HepG2 (cell line): ENCODE data around the gene THPO. TPM values are rescaled to one million over a fixed set of nuclear protein-coding genes. Genes with fewer than 3 reads are reported as not detected.

Experiments used
- CCDC6 ChIP-seq: sonication (generic); formaldehyde crosslinking; IDR thresholded peaks from 2 replicates; pipeline ENCODE4 v1.8.1; 2022; ENCODE audit warnings: mild to moderate bottlenecking, missing genetic modification reagents, moderate library complexity
- ELF4 ChIP-seq: sonication (generic); formaldehyde crosslinking; IDR thresholded peaks from 2 replicates; pipeline ENCODE4 v1.5.0; 2020; ENCODE audit warnings: missing genetic modification reagents, mild to moderate bottlenecking, moderate library complexity, borderline replicate concordance
- GABPB1 ChIP-seq: IDR thresholded peaks from 2 replicates; pipeline ENCODE4 v1.6.1; 2016; ENCODE audit warnings: mild to moderate bottlenecking, missing genetic modification reagents, moderate library complexity, missing compliant biosample characterization
- IRF9 ChIP-seq: sonication (generic); formaldehyde crosslinking; IDR thresholded peaks from 2 replicates; pipeline ENCODE4 v1.8.0; 2022; ENCODE audit warnings: missing genetic modification reagents, mild to moderate bottlenecking, borderline replicate concordance
- KLF15 ChIP-seq: sonication (generic); formaldehyde crosslinking; IDR thresholded peaks from 2 replicates; pipeline ENCODE4 v1.8.1; 2023; ENCODE audit warnings: borderline replicate concordance, mild to moderate bottlenecking, inconsistent platforms, missing genetic modification reagents, mixed read lengths
- MTERF4 ChIP-seq: sonication (generic); formaldehyde crosslinking; IDR thresholded peaks from 2 replicates; pipeline ENCODE4 v1.8.0; 2023; ENCODE audit warnings: mild to moderate bottlenecking, missing genetic modification reagents
- NCOA1 ChIP-seq: sonication (generic); formaldehyde crosslinking; IDR thresholded peaks from 2 replicates; pipeline ENCODE4 v1.9.0; 2021; ENCODE audit warnings: missing genetic modification reagents
- NFYC ChIP-seq: IDR thresholded peaks from 2 replicates; pipeline ENCODE4 v1.6.1; 2016; ENCODE audit warnings: missing genetic modification reagents, missing compliant biosample characterization
- NRL ChIP-seq: sonication (generic); formaldehyde crosslinking; IDR thresholded peaks from 2 replicates; pipeline ENCODE4 v1.5.0; 2020; ENCODE audit warnings: missing genetic modification reagents, mild to moderate bottlenecking, moderate library complexity, borderline replicate concordance
- PHB2 ChIP-seq: fragments of 450-650 bp; IDR thresholded peaks from 2 replicates; pipeline ENCODE4 v1.6.1; 2018; ENCODE audit not compliant: partially characterized antibody
- REST ChIP-seq, 2 experiments: IDR thresholded peaks; 2 replicates each; pipeline ENCODE4 v1.6.1; 2011 to 2012; ENCODE audit warnings: low read length in 2 of 2, borderline replicate concordance in 1 of 2, low read depth in 1 of 2, mild to moderate bottlenecking in 1 of 2, moderate library complexity in 1 of 2
- SMAD3 ChIP-seq: sonication (generic); formaldehyde crosslinking; IDR thresholded peaks from 2 replicates; pipeline ENCODE4 v1.4.0; 2020; ENCODE audit warnings: missing genetic modification reagents
- TRIM22 ChIP-seq: fragments of 450-650 bp; IDR thresholded peaks from 2 replicates; pipeline ENCODE4 v1.6.1; 2017
- UBTF ChIP-seq: sonication (generic); formaldehyde crosslinking; IDR thresholded peaks from 2 replicates; pipeline ENCODE4 v1.4.0; 2020; ENCODE audit warnings: mild to moderate bottlenecking, missing genetic modification reagents
- ZBTB2 ChIP-seq: sonication (generic); formaldehyde crosslinking; IDR thresholded peaks from 2 replicates; pipeline ENCODE4 v1.8.0; 2022; ENCODE audit warnings: low read depth, missing genetic modification reagents
- ZNF253 ChIP-seq: sonication (generic); formaldehyde crosslinking; IDR thresholded peaks from 2 replicates; pipeline ENCODE4 v1.8.0; 2022; ENCODE audit warnings: mild to moderate bottlenecking, missing genetic modification reagents, borderline replicate concordance
- ZNF431 ChIP-seq: sonication (generic); formaldehyde crosslinking; IDR thresholded peaks from 2 replicates; pipeline ENCODE4 v1.9.0; 2022; ENCODE audit warnings: missing genetic modification reagents, low read depth, mild to moderate bottlenecking, borderline replicate concordance
- polyA plus RNA-seq, 8 experiments: library from polyadenylated mRNA; depleted of rRNA in 3 of 8; stranded (reverse) in 7 of 8; unstranded in 1 of 8; fragments of >200 nt; fragmentation: Illumina TruSeq in 4 of 8; extraction: Trizol in 4 of 8; gene quantifications; 2 replicates each; pipeline versions ENCODE4 v1.2.1 to v1.2.3, GENCODE V29; 2011 to 2016; ENCODE audit warnings: low read depth in 4 of 8, missing spikeins in 1 of 8, mixed read lengths in 1 of 8; ENCODE audit not compliant: insufficient read depth in 1 of 8
- total RNA-seq, 5 experiments: library from RNA; depleted of rRNA; stranded (reverse); fragments of >200 nt; fragmentation: Illumina TruSeq; extraction: Trizol; gene quantifications; 2 replicates each; pipeline ENCODE4 v1.2.3, GENCODE V29; 2016; ENCODE audit warnings: low read depth in 1 of 5

Gene THPO
- total and polyA plus RNA-seq, 2 of the 13 experiments (the other 11 are each of a cell fraction or from before 2014, with no cell fraction given), result 2.8 to 4.8 TPM

GRCh38 chr3:184377882-184378445 lies at the start of gene THPO (continued):
- TF ChIP-seq ZNF431 (CRISPR knock-in tag) (no peak), SMAD3 (peak; percentile 76), NRL (CRISPR knock-in tag) (peak; percentile 37; the same call in 1 of the 2 replicates), IRF9 (CRISPR knock-in tag) (no peak), ZBTB2 (0 out of 2 replicates have a peak, but pooled peaks have one; percentile 14), GABPB1 (CRISPR knock-in tag) (peak; percentile 96), NFYC (CRISPR knock-in tag) (peak; percentile 83), TRIM22 (no peak), CCDC6 (CRISPR knock-in tag) (peak; percentile 20; the same call in 1 of the 2 replicates), ZNF253 (CRISPR knock-in tag) (no peak), PHB2 (no peak), REST (IDR thresholded peaks at IDR 0.05; ENCODE audit: borderline replicate concordance in 1 of 2, low read depth in 1 of 2, low read length in 2 of 2) (0 out of 4 replicates have a peak, but pooled peaks of 1 of the 2 experiments have one; percentile 28), NCOA1 (CRISPR knock-in tag) (0 out of 2 replicates have a peak, but pooled peaks have one; percentile 15), ELF4 (CRISPR knock-in tag) (peak; percentile 46; the same call in 1 of the 2 replicates), MTERF4 (peak; percentile 64; the same call in 1 of the 2 replicates), KLF15 (CRISPR knock-in tag) (peak; percentile 51; the same call in 1 of the 2 replicates), UBTF (peak; percentile 76; the same call in 1 of the 2 replicates)
